SK-N-MC (cell line): ENCODE data around the gene ADAMTS10.

ENCODE experiments used
- EZH2 ChIP-seq: fragments of 200-600 bp; sonication (generic); IDR thresholded peaks from one replicate; pipeline ENCODE4 v1.6.1; 2017; ENCODE audit warnings: antibody characterized with exemption
- POLR2AphosphoS5 ChIP-seq: IDR thresholded peaks from 2 replicates; pipeline ENCODE4 v1.6.1; 2012; ENCODE audit warnings: mild to moderate bottlenecking, low read depth, low read length, borderline replicate concordance

DNA sequence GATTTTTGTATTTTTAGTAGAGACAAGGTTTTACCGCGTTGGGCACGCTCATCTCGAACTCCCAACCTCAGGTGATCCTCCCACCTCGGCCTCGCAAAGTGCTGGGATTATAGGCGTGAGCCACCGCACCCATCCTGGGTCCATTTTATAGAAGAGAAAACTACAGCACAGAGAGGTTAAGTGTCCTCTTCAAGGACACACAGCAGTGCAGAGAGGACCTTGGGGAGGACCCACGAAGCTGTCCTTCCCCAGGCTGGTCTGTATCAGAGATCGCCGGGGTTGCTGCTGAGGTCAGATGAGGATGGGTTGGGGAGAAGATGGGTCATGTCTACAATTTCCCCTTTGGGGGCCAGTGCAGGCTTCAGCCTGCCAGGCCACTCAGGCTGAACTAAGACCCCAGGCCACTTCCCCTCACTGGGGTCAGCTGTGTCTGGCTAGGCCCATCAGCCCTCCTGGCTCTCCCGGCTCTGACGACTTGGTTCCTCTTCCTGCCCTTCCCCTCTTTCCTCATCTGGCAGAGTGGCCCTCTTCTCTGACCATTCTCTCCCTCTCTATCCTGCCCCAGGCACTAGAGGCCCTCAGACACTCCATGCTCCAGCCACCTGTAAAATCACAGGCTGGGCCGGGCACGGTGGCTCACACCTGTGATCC lies 42.9 kb downstream of the ADAMTS10 start:
- TF ChIP-seq EZH2: no peak
- no peak for TF ChIP-seq POLR2AphosphoS5
